Measurements from ENCODE around the gene THSD1. TPM values are rescaled to one million over a fixed set of nuclear protein-coding genes. Genes with fewer than 3 reads are reported as not detected.

The THSD1 gene
- total and polyA plus RNA-seq, 10 of the 15 experiments (the other 5 are each of a cell fraction or from before 2014, with no cell fraction given), result 0.03 to 0.20 (median 0.13) TPM; not detected in 2

GRCh38 chr13:52348983-52349780 lies 56.8 kb downstream of the THSD1 start:
- no peak overlapping the region for H2AFZ ChIP-seq (ENCODE audit: control insufficient read depth, low read depth, low read length)
- in situ Hi-C loops (cut with MboI), result loop anchor here (5.0 kb wide), 1 partner anchor 98 kb away; no protein-coding TSS in a partner anchor
- ATAC-seq (peak; percentile 65), DNase-seq (ENCODE audit: low read depth, low spot score) (no peak), FAIRE-seq (no peak)
- no peaks in the 10 kb centered on the region for H3K27me3 ChIP-seq (replicated peaks in 1 of 2; ENCODE audit: control insufficient read depth in 2 of 2, insufficient read depth in 2 of 2, low read length in 1 of 2)
- ChIA-PET SMC1A (ENCODE audit: uncharacterized antibody, unreplicated experiment) (interaction anchor here (0.6 to 1.6 kb wide), 2 partner anchors 101 to 129 kb away, joined by 3 to 6 read pairs; partner anchors contain the start of gene VPS36), CTCF (interaction anchor here (0.6 to 1.9 kb wide), 3 partner anchors 101 to 887 kb away, joined by 3 to 8 read pairs (median 4); partner anchors contain the start of gene VPS36), POLR2A (interaction anchor here (1.5 kb wide), 1 partner anchor 101 kb away, joined by 3 read pairs; the partner anchor contains the start of gene VPS36), RAD21 (ENCODE audit: unreplicated experiment) (no interaction called here)
- no peaks in the 10 kb centered on the region for H3K9me3 ChIP-seq (replicated peaks; ENCODE audit: control insufficient read depth, insufficient read depth, low read length)
- H3K4me1 ChIP-seq (ENCODE audit: control insufficient read depth, insufficient read depth, low read length), result no peaks in the 10 kb centered on the region
- intact Hi-C loops (cut with micrococcal nuclease; ENCODE audit: unreplicated experiment), result no loop called here
- H3K79me2 ChIP-seq (ENCODE audit: control insufficient read depth, insufficient read depth, low read length), result no peaks in the 10 kb centered on the region
- H3K27ac ChIP-seq (ENCODE audit: control insufficient read depth, insufficient read depth), result no peak overlapping the region
- no TSS peak for BruUV-seq (replicated peaks)
- H3K9ac ChIP-seq (ENCODE audit: control insufficient read depth, insufficient read depth, low read length), result no peak overlapping the region
- 41% methylated on average over 6 of the region's 6 CpGs for WGBS (ENCODE audit: insufficient coverage, insufficient replicate concordance, low lambda C conversion rate, missing lambda C conversion rate)
- H4K20me1 ChIP-seq (ENCODE audit: control insufficient read depth, insufficient read depth), result no peaks in the 10 kb centered on the region
- H3K4me3 ChIP-seq, result no peak overlapping the region
- H3K4me2 ChIP-seq (ENCODE audit: control insufficient read depth, insufficient read depth), result no peak overlapping the region
- H3K36me3 ChIP-seq (ENCODE audit: control insufficient read depth in 2 of 2, insufficient read depth in 2 of 2, low read length in 1 of 2), result no peaks in the 10 kb centered on the region
- TF ChIP-seq ETV6 (conservative IDR thresholded peaks at IDR 0.05 in 1 of 2, IDR thresholded peaks at IDR 0.05 in 1 of 2; ENCODE audit: borderline replicate concordance in 1 of 2, low read depth in 1 of 2) (no peak), ASH2L (IDR thresholded peaks at IDR 0.05; ENCODE audit: borderline replicate concordance, low read depth) (no peak), NBN (IDR thresholded peaks at IDR 0.05) (no peak), YY1 (IDR thresholded peaks at IDR 0.05; ENCODE audit: low read depth, low read length) (no peak), RAD51 (IDR thresholded peaks at IDR 0.05) (peak; percentile 84), IRF4 (IDR thresholded peaks at IDR 0.05; ENCODE audit: low read depth, low read length) (peak; percentile 44; the same call in 1 of the 2 replicates), RCOR1 (conservative IDR thresholded peaks at IDR 0.05; ENCODE audit: low read depth, low read length) (no peak), BCL3 (IDR thresholded peaks at IDR 0.05; ENCODE audit: borderline replicate concordance, insufficient read depth, low read depth, low read length, poor library complexity, severe bottlenecking) (no peak), ZNF24 (IDR thresholded peaks at IDR 0.05) (peak; percentile 45; the same call in 1 of the 2 replicates), ZNF217 (IDR thresholded peaks at IDR 0.05) (no peak), USF1 (IDR thresholded peaks at IDR 0.05; ENCODE audit: borderline replicate concordance, extremely low read length, insufficient read depth, low read depth, low read length) (peak; percentile 30), CHD4 (IDR thresholded peaks at IDR 0.05) (no peak), BACH1 (IDR thresholded peaks at IDR 0.05; ENCODE audit: borderline replicate concordance) (peak; percentile 63; the same call in 1 of the 2 replicates), CREM (IDR thresholded peaks at IDR 0.05; ENCODE audit: low read depth) (no peak), ZNF274 (IDR thresholded peaks at IDR 0.05; ENCODE audit: insufficient read depth, insufficient read length) (no peak), IRF5 (IDR thresholded peaks at IDR 0.05; ENCODE audit: borderline replicate concordance) (no peak), RFX5 (IDR thresholded peaks at IDR 0.05; ENCODE audit: low read depth, low read length) (no peak), KDM1A (IDR thresholded peaks at IDR 0.05; ENCODE audit: borderline replicate concordance) (no peak), MTA2 (IDR thresholded peaks at IDR 0.05; ENCODE audit: low read depth) (no peak), BHLHE40 (IDR thresholded peaks at IDR 0.05; ENCODE audit: borderline replicate concordance in 1 of 2, low read depth in 2 of 2, low read length in 1 of 2) (peak in 1 of 2 experiments; percentile 42; a peak in 1 of 4 replicates), YBX1 (IDR thresholded peaks at IDR 0.05) (no peak), JUNB (IDR thresholded peaks at IDR 0.05) (0 out of 2 replicates have a peak, but pooled peaks have one; percentile 13)
